ENCODE measurements around the gene SCYGR7.

The SCYGR7 gene

GRCh38 chr2:227759411-227760118 is 31.4 kb downstream of the SCYGR7 start:
- DNase-seq: no peak

- DNase-seq: no peak
Observed at GRCh38 chr2:227761740-227762476, 33.8 kb downstream of the SCYGR7 start.

GRCh38 chr2:227765788-227766372 is 37.7 kb downstream of the SCYGR7 start:
- no peak for DNase-seq

- DNase-seq: peak; percentile 31
Observed at GRCh38 chr2:227766373-227766883, 38.3 kb downstream of the SCYGR7 start.

- DNase-seq: no peak
Observed at GRCh38 chr2:227767830-227768229, 39.7 kb downstream of the SCYGR7 start.

GRCh38 chr2:227772197-227772661 is 44.1 kb downstream of the SCYGR7 start:
- DNase-seq: peak; percentile 1

GRCh38 chr2:227772932-227773331 is 44.8 kb downstream of the SCYGR7 start:
- no peak for DNase-seq

GRCh38 chr2:227774011-227774624 is 46.0 kb downstream of the SCYGR7 start:
- no peak for DNase-seq

- no peak for DNase-seq
Observed at GRCh38 chr2:227774895-227775842, 47.0 kb downstream of the SCYGR7 start.

Measured in NCI-H1092 treated with DMSO at 0.1 percent for 48 hours (cell line).